Measurements from ENCODE around the gene NELFB. TPM values are rescaled to one million over a fixed set of nuclear protein-coding genes. Genes with fewer than 3 reads are reported as not detected.

The NELFB gene
- polyA plus RNA-seq, 3 donors: 17.3 to 44.2 (median 18.8) TPM

GRCh38 chr9:137293482-137294090 is 38.5 kb downstream of the NELFB start:
- no peak overlapping the region for H3K9ac ChIP-seq (ENCODE audit: insufficient read depth, low read length, poor library complexity, severe bottlenecking)
- no peaks in the 10 kb centered on the region for H3K79me2 ChIP-seq (ENCODE audit: insufficient read depth, low read length)
- peaks cover 25 to 50% of the 10 kb centered on the region in 2 donors for H3K27me3 ChIP-seq (ENCODE audit: control insufficient read depth in 2 of 2, insufficient read depth in 2 of 2, low read length in 2 of 2)
- H3K36me3 Mint-ChIP-seq: peaks cover 0 to 9% of the 10 kb centered on the region in 2 donors
- peaks cover 10% of the 10 kb centered on the region for H3K4me1 Mint-ChIP-seq
- intact Hi-C loops (cut with micrococcal nuclease): loop anchor here (2.0 to 10.0 kb wide), 3 partner anchors 113 to 231 kb away; partner anchors contain the start of gene ENTPD8 (in 1 of the 2)
- H2AFZ ChIP-seq (ENCODE audit: insufficient read depth, low read depth, low read length, poor library complexity, severe bottlenecking): no peak overlapping the region
- H3K9me3 ChIP-seq (replicated peaks in 1 of 2; ENCODE audit: control insufficient read depth in 1 of 2, insufficient read depth in 1 of 2, low read length in 2 of 2): peaks cover 11 to 13% of the 10 kb centered on the region in 2 donors
- H3K9me3 Mint-ChIP-seq: peaks cover 5 to 23% (median 15%) of the 10 kb centered on the region in 7 donors
- H3K4me1 ChIP-seq (ENCODE audit: control insufficient read depth in 1 of 2, insufficient read depth in 2 of 2, low read length in 2 of 2): peaks cover 6 to 8% of the 10 kb centered on the region in 2 donors
- TF ChIP-seq, protein P1, sequence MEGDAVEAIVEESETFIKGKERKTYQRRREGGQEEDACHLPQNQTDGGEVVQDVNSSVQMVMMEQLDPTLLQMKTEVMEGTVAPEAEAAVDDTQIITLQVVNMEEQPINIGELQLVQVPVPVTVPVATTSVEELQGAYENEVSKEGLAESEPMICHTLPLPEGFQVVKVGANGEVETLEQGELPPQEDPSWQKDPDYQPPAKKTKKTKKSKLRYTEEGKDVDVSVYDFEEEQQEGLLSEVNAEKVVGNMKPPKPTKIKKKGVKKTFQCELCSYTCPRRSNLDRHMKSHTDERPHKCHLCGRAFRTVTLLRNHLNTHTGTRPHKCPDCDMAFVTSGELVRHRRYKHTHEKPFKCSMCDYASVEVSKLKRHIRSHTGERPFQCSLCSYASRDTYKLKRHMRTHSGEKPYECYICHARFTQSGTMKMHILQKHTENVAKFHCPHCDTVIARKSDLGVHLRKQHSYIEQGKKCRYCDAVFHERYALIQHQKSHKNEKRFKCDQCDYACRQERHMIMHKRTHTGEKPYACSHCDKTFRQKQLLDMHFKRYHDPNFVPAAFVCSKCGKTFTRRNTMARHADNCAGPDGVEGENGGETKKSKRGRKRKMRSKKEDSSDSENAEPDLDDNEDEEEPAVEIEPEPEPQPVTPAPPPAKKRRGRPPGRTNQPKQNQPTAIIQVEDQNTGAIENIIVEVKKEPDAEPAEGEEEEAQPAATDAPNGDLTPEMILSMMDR (IDR thresholded peaks at IDR 0.05): no peak
- H3K36me3 ChIP-seq (replicated peaks in 1 of 2; ENCODE audit: control insufficient read depth in 1 of 2, insufficient read depth in 2 of 2, low read length in 2 of 2): no peaks in the 10 kb centered on the region
- H3K27me3 Mint-ChIP-seq (ENCODE audit: low read depth in 3 of 3): peaks cover 53 to 58% (median 58%) of the 10 kb centered on the region in 3 donors
- no peak for DNase-seq
- H3K27ac ChIP-seq (ENCODE audit: low read depth in 1 of 2, low read length in 2 of 2): no peak overlapping the region
- WGBS (ENCODE audit: insufficient coverage): 99% methylated on average over 13 of the region's 29 CpGs
- H3K4me3 ChIP-seq (replicated peaks in 1 of 3; ENCODE audit: low read depth in 2 of 3, low read length in 3 of 3): no peak overlapping the region
- peak overlapping the region in 1 of 7 donors; percentile 21 for H3K27ac Mint-ChIP-seq
- no peak overlapping the region for H3K4me2 ChIP-seq (replicated peaks; ENCODE audit: extremely low read depth, low read length, poor library complexity, severe bottlenecking)
- no peaks in the 10 kb centered on the region for H4K20me1 ChIP-seq (ENCODE audit: insufficient read depth, low read length)
- H3K4me3 Mint-ChIP-seq: peak overlapping the region in 1 of 2 donors; percentile 87

- H3K4me3 Mint-ChIP-seq: peak overlapping the region in 1 of 2 donors; percentile 87
- H3K9me3 ChIP-seq (replicated peaks in 1 of 2; ENCODE audit: control insufficient read depth in 1 of 2, insufficient read depth in 1 of 2, low read length in 2 of 2): peaks cover 13 to 14% of the 10 kb centered on the region in 2 donors
- peaks cover 6 to 8% of the 10 kb centered on the region in 2 donors for H3K4me1 ChIP-seq (ENCODE audit: control insufficient read depth in 1 of 2, insufficient read depth in 2 of 2, low read length in 2 of 2)
- H3K4me2 ChIP-seq (replicated peaks; ENCODE audit: extremely low read depth, low read length, poor library complexity, severe bottlenecking): no peak overlapping the region
- H2AFZ ChIP-seq (ENCODE audit: insufficient read depth, low read depth, low read length, poor library complexity, severe bottlenecking): no peak overlapping the region
- H4K20me1 ChIP-seq (ENCODE audit: insufficient read depth, low read length): no peaks in the 10 kb centered on the region
- no peak overlapping the region for H3K27ac ChIP-seq (ENCODE audit: low read depth in 1 of 2, low read length in 2 of 2)
- 17% methylated on average over 7 of the region's 11 CpGs for WGBS (ENCODE audit: insufficient coverage)
- peaks cover 0 to 9% of the 10 kb centered on the region in 2 donors for H3K36me3 Mint-ChIP-seq
- H3K9ac ChIP-seq (ENCODE audit: insufficient read depth, low read length, poor library complexity, severe bottlenecking): no peak overlapping the region
- peaks cover 10% of the 10 kb centered on the region for H3K4me1 Mint-ChIP-seq
- H3K79me2 ChIP-seq (ENCODE audit: insufficient read depth, low read length): no peaks in the 10 kb centered on the region
- peaks cover 25 to 56% of the 10 kb centered on the region in 2 donors for H3K27me3 ChIP-seq (ENCODE audit: control insufficient read depth in 2 of 2, insufficient read depth in 2 of 2, low read length in 2 of 2)
- H3K36me3 ChIP-seq (replicated peaks in 1 of 2; ENCODE audit: control insufficient read depth in 1 of 2, insufficient read depth in 2 of 2, low read length in 2 of 2): no peaks in the 10 kb centered on the region
- intact Hi-C loops (cut with micrococcal nuclease): loop anchor here (2.0 to 10.0 kb wide), 3 partner anchors 113 to 231 kb away; partner anchors contain the start of gene ENTPD8 (in 1 of the 2)
- H3K27ac Mint-ChIP-seq: no peak overlapping the region
- DNase-seq: peak; percentile 31 to 40 (median 37)
- H3K4me3 ChIP-seq (replicated peaks in 1 of 3; ENCODE audit: low read depth in 2 of 3, low read length in 3 of 3): no peak overlapping the region
- peaks cover 5 to 23% (median 15%) of the 10 kb centered on the region in 7 donors for H3K9me3 Mint-ChIP-seq
- TF ChIP-seq, protein P1 (IDR thresholded peaks at IDR 0.05): no peak
- H3K27me3 Mint-ChIP-seq (ENCODE audit: low read depth in 3 of 3): peaks cover 59 to 64% (median 62%) of the 10 kb centered on the region in 3 donors
These were observed 39.1 kb downstream of the NELFB start for GRCh38 chr9:137294091-137294680.
